Stimulated activated CD8-positive, alpha-beta memory T cell treated with anti-CD3 and anti-CD28 coated beads, Interleukin-15, amount 100 ng/mL, for 1 hour (primary cell): ENCODE results near the gene RC3H2.

Experiments used
- DNase-seq: peaks from one replicate; pipeline ENCODE4 v3.0.0-alpha.2; 2020; ENCODE audit warnings: low read depth

Gene RC3H2

GRCh38 chr9:122800066-122801060 lies 104.8 kb downstream of the RC3H2 start, which contains the start of gene OR1K1:
OR1K1 (plus strand) TSS chr9:122800123; CDS start chr9:122800123, 0 bp downstream.
- no peak for DNase-seq

GRCh38 chr9:122797316-122798063 lies 107.7 kb downstream of the RC3H2 start:
- no peak for DNase-seq
